HCT116 (cell line): Measurements from ENCODE around the gene ACAD8.

Experiments
- EZH2 ChIP-seq: fragments of 200-600 bp; sonication (generic); IDR thresholded peaks from 2 replicates; pipeline ENCODE4 v1.6.1; 2017; ENCODE audit warnings: antibody characterized with exemption, mixed run types
- JUND ChIP-seq: IDR thresholded peaks from 2 replicates; pipeline ENCODE4 v1.6.1; 2012
- MAX ChIP-seq: IDR thresholded peaks from 2 replicates; pipeline ENCODE4 v1.6.1; 2012
- POLR2A ChIP-seq: IDR thresholded peaks from 2 replicates; pipeline ENCODE4 v1.7.0; 2011; ENCODE audit warnings: borderline replicate concordance; ENCODE audit not compliant: insufficient read depth, insufficient read length; ENCODE audit errors: extremely low read depth
- POLR2AphosphoS5 ChIP-seq: IDR thresholded peaks from 2 replicates; pipeline ENCODE4 v1.6.1; 2011; ENCODE audit warnings: mild to moderate bottlenecking, low read depth, low read length, moderate library complexity
- TF ChIP-seq, protein P1 (sequence below), 3 experiments: fragments of 200-600 bp in 1 of 3; sonication (generic) in 1 of 3; IDR thresholded peaks in 2 of 3; conservative IDR thresholded peaks in 1 of 3; 2 replicates each; pipeline ENCODE4 v1.5.1; 2012 to 2017; ENCODE audit warnings: low read depth in 2 of 3, low read length in 2 of 3, antibody characterized with exemption in 1 of 3, borderline replicate concordance in 1 of 3, control low read depth in 1 of 3, mild to moderate bottlenecking in 1 of 3, mixed read lengths in 1 of 3, mixed run types in 1 of 3, moderate library complexity in 1 of 3; ENCODE audit not compliant: insufficient read depth in 1 of 3

GRCh38 chr11:134292661-134293060 is 39.3 kb downstream of the ACAD8 start:
- TF ChIP-seq, protein P1, sequence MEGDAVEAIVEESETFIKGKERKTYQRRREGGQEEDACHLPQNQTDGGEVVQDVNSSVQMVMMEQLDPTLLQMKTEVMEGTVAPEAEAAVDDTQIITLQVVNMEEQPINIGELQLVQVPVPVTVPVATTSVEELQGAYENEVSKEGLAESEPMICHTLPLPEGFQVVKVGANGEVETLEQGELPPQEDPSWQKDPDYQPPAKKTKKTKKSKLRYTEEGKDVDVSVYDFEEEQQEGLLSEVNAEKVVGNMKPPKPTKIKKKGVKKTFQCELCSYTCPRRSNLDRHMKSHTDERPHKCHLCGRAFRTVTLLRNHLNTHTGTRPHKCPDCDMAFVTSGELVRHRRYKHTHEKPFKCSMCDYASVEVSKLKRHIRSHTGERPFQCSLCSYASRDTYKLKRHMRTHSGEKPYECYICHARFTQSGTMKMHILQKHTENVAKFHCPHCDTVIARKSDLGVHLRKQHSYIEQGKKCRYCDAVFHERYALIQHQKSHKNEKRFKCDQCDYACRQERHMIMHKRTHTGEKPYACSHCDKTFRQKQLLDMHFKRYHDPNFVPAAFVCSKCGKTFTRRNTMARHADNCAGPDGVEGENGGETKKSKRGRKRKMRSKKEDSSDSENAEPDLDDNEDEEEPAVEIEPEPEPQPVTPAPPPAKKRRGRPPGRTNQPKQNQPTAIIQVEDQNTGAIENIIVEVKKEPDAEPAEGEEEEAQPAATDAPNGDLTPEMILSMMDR (IDR thresholded peaks at IDR 0.05 in 2 of 3, conservative IDR thresholded peaks at IDR 0.05 in 1 of 3; ENCODE audit: borderline replicate concordance in 1 of 3, insufficient read depth in 1 of 3, low read depth in 2 of 3, low read length in 2 of 3): no peak
- TF ChIP-seq POLR2AphosphoS5 (no peak), JUND (no peak), POLR2A (no peak), EZH2 (no peak), MAX (no peak)
